Measurements from ENCODE around the gene SYNGR1.
"Not testable (repeated sequence)": the region's sequence is repeated elsewhere in the genome, so short reads cannot be mapped to it uniquely, and the experiment has no call there.

Gene SYNGR1

DNA sequence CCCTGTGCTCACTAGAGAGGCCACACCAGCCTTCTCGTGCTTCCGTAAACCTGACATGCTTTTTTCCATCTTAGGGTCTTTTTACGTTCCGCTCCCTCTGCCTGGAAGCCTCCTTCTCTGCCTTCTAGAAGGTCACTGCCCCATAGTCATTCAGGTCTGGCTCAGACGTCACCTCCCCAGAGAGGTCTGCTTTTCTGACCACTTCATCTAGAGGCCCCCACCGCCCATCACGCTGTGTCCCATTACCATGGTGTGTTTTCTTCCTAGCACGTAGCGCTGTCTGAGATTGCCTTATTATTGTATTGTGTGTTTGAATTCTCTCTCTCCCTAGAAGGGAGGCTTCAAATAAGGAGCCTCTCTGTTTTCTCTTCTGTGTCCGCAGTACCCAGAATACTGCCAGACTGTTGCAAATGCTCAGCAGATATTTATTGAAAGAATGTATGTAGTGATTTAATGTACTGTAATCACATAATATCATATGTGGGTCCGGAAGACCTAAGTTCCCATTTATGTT is 59.8 kb downstream of the SYNGR1 start:
- no peak for DNase-seq (ENCODE audit: low read depth)

GRCh38 chr22:39410264-39410663 is 60.5 kb downstream of the SYNGR1 start:
- no peak for DNase-seq (ENCODE audit: low read depth)

- not testable (repeated sequence) for DNase-seq (ENCODE audit: low read depth)
Observed at GRCh38 chr22:39411828-39412365, 62.1 kb downstream of the SYNGR1 start.

DNA sequence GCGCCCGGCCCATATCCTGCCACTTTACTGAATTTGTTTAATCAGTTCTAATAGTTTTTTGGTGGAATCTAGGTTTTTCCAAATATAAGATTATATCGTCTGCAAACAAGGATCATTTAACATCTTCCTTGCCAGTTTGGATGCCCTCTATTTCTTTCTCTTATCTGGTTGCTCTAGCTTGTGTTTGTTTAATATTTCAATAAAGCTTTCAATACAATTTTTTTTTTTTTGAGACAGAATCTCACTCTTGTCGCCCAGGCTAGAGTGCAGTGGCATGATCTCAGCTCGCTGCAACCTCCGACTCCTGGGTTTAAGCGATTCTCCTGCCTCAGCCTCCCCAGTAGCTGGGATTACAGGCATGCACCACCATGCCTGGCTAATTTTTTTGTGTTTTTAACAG is 63.4 kb downstream of the SYNGR1 start:
- not testable (repeated sequence) for DNase-seq (ENCODE audit: low read depth)

- no peak for DNase-seq (ENCODE audit: low read depth)
Observed at GRCh38 chr22:39414377-39414776, 64.6 kb downstream of the SYNGR1 start.

GRCh38 chr22:39414886-39415285 is 65.1 kb downstream of the SYNGR1 start:
- no peak for DNase-seq (ENCODE audit: low read depth)

DNA sequence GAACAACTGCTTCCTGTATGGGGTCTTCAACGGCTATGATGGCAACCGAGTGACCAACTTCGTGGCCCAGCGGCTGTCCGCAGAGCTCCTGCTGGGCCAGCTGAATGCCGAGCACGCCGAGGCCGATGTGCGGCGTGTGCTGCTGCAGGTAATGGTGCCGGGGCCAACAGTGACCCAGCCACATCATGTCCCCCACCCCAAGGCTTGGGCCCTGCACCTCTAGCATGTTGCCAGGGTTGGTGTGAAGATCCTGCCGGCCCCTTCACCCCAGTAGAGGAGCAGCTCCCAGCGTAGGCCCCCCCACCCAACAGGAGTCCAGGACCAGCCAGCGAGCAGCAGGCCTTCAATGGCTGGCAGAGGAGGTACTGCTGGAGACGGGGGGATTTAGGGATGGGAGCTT is 65.7 kb downstream of the SYNGR1 start:
- DNase-seq (ENCODE audit: low read depth) = no peak

- no peak for DNase-seq (ENCODE audit: low read depth)
Observed at GRCh38 chr22:39416319-39416718, 66.5 kb downstream of the SYNGR1 start.

DNA sequence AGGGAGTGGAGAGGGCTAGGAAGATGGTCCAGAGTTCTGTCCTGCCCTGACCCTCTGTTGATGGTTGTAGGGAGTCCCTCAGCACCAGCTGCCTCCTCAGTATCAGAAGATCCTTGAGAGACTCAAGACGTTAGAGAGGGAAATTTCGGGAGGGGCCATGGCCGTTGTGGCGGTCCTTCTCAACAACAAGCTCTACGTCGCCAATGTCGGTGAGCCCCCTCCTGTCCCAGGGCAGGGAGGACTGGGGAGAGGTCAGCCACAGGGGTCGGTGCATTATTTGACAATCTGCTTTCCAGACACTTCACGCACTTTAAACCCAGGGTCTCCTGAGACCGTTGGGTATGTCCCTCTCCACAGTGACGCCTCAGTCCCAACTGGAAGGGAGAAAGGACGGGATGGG is 67.8 kb downstream of the SYNGR1 start:
- DNase-seq (ENCODE audit: low read depth) = no peak

DNA sequence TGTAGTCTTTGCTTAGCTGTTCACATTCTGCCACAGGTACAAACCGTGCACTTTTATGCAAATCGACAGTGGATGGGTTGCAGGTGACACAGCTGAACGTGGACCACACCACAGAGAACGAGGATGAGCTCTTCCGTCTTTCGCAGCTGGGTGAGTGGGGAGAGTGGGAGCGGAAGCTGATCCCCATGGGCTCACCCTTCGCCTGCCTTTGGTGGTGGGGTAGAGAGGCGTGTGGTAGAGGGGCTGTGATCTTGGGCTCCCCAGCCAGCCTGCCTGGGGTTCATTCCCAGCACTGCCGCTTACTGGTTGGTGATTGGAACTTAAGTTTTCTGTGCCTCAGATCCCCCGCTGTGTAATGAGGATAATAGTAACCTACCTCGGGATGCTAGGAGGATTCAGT is 68.9 kb downstream of the SYNGR1 start:
- no peak for DNase-seq (ENCODE audit: low read depth)

DNA sequence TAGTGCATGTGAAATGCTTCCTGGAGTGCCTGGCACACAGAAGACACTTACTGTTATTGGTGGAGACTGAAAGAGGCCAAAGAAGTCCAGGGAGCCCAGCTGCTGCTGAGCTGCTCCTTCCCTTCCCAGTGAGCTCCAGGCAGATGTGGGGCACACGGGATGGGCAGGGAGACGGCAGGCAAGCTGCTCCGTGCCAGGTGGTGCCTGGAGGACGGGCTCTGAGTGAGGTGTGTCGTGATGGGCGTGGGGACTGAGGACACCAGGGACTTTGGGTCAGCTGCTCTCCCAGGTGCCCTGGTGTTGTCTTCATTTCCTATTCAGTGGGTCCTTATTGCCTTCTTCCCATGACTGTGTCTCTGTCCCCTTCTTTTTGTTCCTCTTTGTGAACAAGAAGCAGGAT is 69.3 kb downstream of the SYNGR1 start:
- no peak for DNase-seq (ENCODE audit: low read depth)

- no peak for DNase-seq (ENCODE audit: low read depth)
Observed at GRCh38 chr22:39419911-39420310, 70.1 kb downstream of the SYNGR1 start.

DNA sequence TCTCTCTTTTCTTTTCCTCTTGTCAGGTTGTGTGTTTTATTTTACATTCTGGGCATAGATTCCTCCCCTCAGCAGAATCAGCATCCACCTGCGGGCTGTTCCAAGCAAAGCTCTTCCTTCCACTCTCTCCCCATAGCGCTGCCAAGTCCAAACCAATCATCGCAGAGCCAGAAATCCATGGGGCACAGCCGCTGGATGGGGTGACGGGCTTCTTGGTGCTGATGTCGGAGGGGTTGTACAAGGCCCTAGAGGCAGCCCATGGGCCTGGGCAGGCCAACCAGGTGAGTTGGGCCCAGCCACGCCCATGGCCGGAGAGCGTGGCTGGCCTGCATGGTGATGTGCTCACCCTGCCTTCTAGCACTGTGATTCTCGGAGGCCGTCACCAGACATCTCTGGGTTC is 71.9 kb downstream of the SYNGR1 start:
- DNase-seq (ENCODE audit: low read depth) = no peak

- no peak for DNase-seq (ENCODE audit: low read depth)
Observed at GRCh38 chr22:39422101-39422500, 72.3 kb downstream of the SYNGR1 start.

DNA sequence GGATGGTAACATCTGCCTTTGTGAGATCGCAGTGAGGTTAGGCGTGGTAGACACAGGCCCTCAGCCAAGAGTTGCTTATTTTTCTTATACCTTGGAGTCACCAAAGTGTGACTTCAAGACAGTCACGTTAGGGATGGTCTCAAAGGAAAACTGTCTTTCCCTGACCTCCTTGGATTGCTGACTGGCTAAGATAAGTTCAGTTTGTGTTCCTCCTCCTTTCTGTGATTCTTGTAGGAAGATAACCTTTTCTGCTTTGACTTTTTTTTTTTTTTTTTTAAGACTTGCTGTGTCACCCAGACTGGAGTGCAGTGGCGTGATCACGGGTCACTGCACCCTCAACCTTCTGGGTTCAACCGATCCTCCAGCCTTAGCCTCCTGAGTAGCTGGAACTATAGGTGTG is 72.9 kb downstream of the SYNGR1 start:
- DNase-seq (ENCODE audit: low read depth) = no peak

GRCh38 chr22:39423976-39424375 is 74.2 kb downstream of the SYNGR1 start:
- no peak for DNase-seq (ENCODE audit: low read depth)

DNA sequence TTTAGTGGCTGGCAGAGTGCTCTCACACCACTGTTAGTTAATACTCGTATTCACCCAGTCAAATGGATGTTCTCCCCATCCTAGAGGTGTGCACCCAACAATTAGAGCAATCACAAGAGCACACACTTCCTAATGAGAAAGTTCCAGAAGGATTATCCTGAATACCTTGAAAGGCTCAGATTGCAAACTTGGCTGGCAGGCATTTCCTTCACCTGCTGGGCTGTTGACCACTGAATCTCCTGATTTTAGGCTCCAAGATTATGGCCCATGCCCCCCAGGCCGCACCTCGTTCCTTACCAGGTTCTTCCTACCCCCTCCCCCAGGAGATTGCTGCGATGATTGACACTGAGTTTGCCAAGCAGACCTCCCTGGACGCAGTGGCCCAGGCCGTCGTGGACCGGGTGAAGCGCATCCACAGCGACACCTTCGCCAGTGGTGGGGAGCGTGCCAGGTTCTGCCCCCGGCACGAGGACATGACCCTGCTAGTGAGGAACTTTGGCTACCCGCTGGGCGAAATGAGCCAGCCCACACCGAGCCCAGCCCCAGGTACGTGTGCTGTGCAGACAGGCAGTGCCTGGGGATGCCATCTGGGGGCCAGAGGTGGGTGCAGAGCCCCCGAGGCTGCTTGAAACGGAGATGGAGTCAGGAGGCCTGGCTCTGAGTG is 76.7 kb downstream of the SYNGR1 start:
- DNase-seq (ENCODE audit: low read depth) = no peak

DNA sequence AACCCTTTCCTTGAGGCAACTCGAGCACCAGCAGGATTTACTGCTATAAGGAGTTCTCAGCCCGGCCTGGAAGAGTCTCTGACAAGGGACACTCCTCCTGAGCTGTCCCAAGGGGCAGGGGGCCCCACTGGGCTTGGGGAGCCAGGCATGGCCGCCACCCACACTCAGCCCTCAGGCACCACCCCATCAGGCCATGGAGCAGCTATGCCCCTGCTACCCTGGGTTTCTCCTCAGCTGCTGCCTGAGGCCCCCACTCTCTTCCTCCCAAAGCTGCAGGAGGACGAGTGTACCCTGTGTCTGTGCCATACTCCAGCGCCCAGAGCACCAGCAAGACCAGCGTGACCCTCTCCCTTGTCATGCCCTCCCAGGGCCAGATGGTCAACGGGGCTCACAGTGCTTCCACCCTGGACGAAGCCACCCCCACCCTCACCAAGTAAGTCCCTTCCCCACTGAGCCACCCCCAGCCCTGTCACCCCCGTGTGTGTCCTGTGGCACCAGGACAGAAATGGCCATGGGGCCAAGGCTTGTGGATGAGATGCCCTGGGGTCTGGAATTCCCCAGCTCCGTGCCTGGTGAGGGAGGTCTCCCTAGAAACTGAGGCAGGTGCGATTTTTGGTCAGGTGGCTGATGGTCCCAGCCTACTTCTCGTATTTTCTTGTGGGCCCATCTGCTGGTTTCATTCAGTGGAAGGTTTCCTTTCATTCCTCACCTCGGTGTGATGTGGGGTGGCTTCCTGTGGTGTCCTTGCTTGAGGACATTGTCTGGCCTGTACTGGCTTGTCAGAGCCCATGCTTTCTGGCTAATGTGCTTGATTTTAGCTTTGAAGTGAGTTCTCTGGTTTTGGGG is 78.2 kb downstream of the SYNGR1 start:
- DNase-seq (ENCODE audit: low read depth) = no peak

GRCh38 chr22:39428597-39429071 is 78.8 kb downstream of the SYNGR1 start:
- no peak for DNase-seq (ENCODE audit: low read depth)

- DNase-seq (ENCODE audit: low read depth) = no peak
Observed at GRCh38 chr22:39429186-39429585, 79.4 kb downstream of the SYNGR1 start.

- DNase-seq (ENCODE audit: low read depth) = no peak
Observed at GRCh38 chr22:39429916-39430575, 80.3 kb downstream of the SYNGR1 start.

GRCh38 chr22:39430576-39431150 is 80.9 kb downstream of the SYNGR1 start:
- no peak for DNase-seq (ENCODE audit: low read depth)

Measured in HS-5 (cell line).